Neutrophil (primary cell): ENCODE measurements around the gene USH2A.
"Not testable (repeated sequence)": the region's sequence is repeated elsewhere in the genome, so short reads cannot be mapped to it uniquely, and the experiment has no call there.

Source experiments
- H3K27ac ChIP-seq: fragments of 200-600 bp; sonication (generic); 2 replicates; pipeline ENCODE4 v1.5.1; 2016; ENCODE audit warnings: mild to moderate bottlenecking, moderate library complexity
- H3K27me3 ChIP-seq: fragments of 200-600 bp; sonication (generic); 2 replicates; pipeline ENCODE4 v1.6.0; 2016; ENCODE audit warnings: mild to moderate bottlenecking
- H3K36me3 ChIP-seq: fragments of 200-600 bp; sonication (generic); 2 replicates; pipeline ENCODE4 v1.5.1; 2017
- H3K4me1 ChIP-seq, 2 experiments: fragments of 200-600 bp in 1 of 2; sonication (generic) in 1 of 2; 1 replicate in 1 of 2; 2 replicates in 1 of 2; pipeline versions ENCODE4 v1.5.1 to v1.6.1; 2013 to 2016; ENCODE audit warnings: low read depth in 1 of 2, low read length in 1 of 2, mild to moderate bottlenecking in 1 of 2, moderate library complexity in 1 of 2; ENCODE audit not compliant: control insufficient read depth in 1 of 2, insufficient read depth in 1 of 2
- H3K4me3 ChIP-seq, 2 experiments: fragments of 200-600 bp in 1 of 2; sonication (generic) in 1 of 2; 1 replicate in 1 of 2; 2 replicates in 1 of 2; pipeline ENCODE4 v1.5.1; 2013 to 2016; ENCODE audit warnings: low read depth in 1 of 2, low read length in 1 of 2, mild to moderate bottlenecking in 1 of 2, moderate library complexity in 1 of 2
- H3K9me3 ChIP-seq: fragments of 200-600 bp; sonication (generic); 2 replicates; pipeline ENCODE4 v1.5.1; 2016
- CTCF ChIP-seq: fragments of 200-600 bp; sonication (generic); IDR thresholded peaks from 2 replicates; pipeline ENCODE4 v1.5.1; 2016; ENCODE audit warnings: antibody characterized with exemption

USH2A gene

DNA sequence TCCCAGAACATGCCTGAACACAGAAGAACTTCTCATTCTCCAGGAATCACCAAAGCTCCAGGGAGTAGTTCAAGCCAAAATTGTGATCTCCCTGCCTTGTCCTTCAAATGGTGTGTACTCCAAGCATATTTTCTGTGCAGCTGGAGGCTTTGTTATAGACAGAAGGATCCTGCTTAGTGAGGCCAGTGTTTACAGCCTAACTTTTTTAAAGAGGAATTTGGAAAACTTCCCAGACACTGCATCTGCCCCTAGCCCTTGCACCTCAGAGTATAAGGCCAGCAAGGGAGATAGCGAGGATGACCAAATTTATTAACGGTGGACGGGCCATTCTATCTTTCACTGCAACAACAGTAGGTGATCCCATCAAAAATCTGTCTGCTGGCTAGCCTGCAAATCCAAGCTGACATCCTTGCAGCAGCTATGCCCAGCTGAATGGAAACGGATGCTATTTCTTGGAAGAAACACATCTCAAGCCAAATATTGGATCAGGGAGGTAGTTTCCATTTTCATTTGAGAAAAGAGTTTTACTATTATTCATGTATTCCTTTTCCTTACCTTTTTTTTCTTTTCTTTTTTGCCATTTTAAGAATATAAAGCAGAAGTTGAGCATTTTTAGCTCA is 249.8 kb downstream of the USH2A start:
- no peak for TF ChIP-seq CTCF
- Histone ChIP-seq H3K4me1 (no peaks in the 10 kb centered on the region), H3K27ac (no peak overlapping the region), H3K4me3 (no peak overlapping the region), H3K27me3 (no peaks in the 10 kb centered on the region), H3K9me3 (no peaks in the 10 kb centered on the region), H3K36me3 (no peaks in the 10 kb centered on the region)

DNA sequence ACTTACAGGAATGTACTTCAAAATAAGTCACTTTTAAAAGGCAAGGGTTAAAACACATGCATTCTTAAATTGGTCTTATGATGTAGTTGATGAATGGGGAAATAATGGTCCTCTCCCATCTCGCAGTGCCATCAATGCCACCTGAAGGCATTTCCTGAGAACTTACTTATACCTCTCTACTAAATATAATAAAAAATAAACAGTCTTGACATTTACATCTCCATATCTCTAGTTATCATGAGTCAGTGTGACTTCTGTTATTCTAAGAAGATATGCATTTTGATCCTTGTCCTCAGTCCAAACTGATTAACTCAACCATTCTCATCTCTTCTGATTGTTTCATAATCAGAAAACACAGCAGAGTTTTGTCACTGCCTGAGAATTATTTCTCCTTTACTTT is 253.9 kb downstream of the USH2A start:
- no peak for TF ChIP-seq CTCF
- Histone ChIP-seq H3K4me3 (no peak overlapping the region), H3K36me3 (no peaks in the 10 kb centered on the region), H3K4me1 (no peaks in the 10 kb centered on the region), H3K27me3 (no peaks in the 10 kb centered on the region), H3K9me3 (no peaks in the 10 kb centered on the region), H3K27ac (no peak overlapping the region)

DNA sequence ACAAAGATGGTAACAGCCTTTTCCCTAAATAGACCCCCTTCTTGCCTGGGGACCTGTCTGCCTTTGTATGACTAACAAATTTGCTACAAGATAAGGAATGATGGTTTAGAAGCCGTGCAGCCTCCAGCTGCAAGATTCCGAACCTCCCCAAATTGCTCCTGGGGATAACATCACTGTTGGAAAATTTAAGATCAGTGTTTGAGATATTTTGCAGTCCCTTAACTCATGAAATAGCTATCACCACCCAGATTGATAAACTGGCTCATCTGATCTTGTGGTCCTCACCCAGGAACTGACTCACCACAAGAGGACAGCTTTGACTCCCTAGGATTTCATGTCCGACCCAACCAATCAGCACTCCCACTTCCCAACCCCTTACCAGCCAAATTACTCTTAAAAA is 254.7 kb downstream of the USH2A start:
- H3K36me3 ChIP-seq: no peaks in the 10 kb centered on the region
- no peak for TF ChIP-seq CTCF
- no peak overlapping the region for H3K4me3 ChIP-seq
- no peaks in the 10 kb centered on the region for H3K27me3 ChIP-seq
- H3K9me3 ChIP-seq: no peaks in the 10 kb centered on the region
- no peaks in the 10 kb centered on the region for H3K4me1 ChIP-seq
- no peak overlapping the region for H3K27ac ChIP-seq

GRCh38 chr1:216154063-216154462 is 269.2 kb downstream of the USH2A start:
- no peak overlapping the region for H3K4me3 ChIP-seq
- no peaks in the 10 kb centered on the region for H3K9me3 ChIP-seq
- H3K27me3 ChIP-seq: no peaks in the 10 kb centered on the region
- no peaks in the 10 kb centered on the region for H3K4me1 ChIP-seq
- no peak for TF ChIP-seq CTCF
- no peaks in the 10 kb centered on the region for H3K36me3 ChIP-seq
- no peak overlapping the region for H3K27ac ChIP-seq

DNA sequence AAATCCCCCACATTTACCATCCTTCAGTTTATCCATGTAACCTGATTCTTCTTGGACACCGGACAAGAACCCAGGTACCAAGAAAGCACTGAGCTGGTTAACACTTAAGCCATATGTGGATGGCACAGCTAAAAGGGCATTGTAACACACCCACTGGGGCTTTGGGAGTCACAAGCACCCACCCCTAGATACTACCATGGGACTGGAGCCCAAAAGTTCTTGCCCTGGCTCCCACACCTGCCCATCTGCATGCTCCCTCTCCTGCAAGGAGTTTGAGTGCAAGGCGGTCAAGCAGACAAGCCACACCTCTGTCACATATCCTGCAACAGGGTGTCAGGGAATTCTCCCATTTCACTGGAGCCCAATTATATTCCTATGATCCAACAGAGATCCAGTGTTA is 270.1 kb downstream of the USH2A start:
- Histone ChIP-seq H3K27ac (no peak overlapping the region), H3K36me3 (no peaks in the 10 kb centered on the region), H3K4me1 (no peaks in the 10 kb centered on the region), H3K9me3 (no peaks in the 10 kb centered on the region), H3K27me3 (no peaks in the 10 kb centered on the region), H3K4me3 (no peak overlapping the region)
- TF ChIP-seq CTCF: no peak

DNA sequence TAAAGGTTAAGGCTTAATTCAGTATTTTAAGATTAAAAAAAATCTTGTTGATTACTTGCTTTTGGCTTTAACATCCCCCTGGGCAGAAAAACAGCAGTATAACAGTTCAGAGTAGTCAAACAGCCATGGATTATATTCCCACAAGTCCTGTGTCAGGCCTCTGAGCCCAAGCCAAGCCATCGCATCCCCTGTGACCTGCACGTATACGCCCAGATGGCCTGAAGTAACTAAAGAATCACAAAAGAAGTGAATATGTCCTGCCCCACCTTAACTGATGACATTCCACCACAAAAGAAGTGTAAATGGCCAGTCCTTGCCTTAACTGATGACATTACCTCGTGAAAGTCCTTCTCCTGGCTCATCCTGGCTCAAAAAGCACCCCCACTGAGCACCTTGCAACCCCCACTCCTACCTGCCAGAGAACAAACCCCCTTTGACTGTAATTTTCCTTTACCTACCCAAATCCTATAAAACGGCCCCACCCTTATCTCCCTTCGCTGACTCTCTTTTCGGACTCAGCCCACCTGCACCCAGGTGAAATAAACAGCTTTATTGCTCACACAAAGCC is 277.7 kb downstream of the USH2A start:
- not testable (repeated sequence) for H3K4me3 ChIP-seq, H3K9me3 ChIP-seq, H3K27me3 ChIP-seq, H3K36me3 ChIP-seq, H3K4me1 ChIP-seq, H3K27ac ChIP-seq
